ENCODE measurements around the gene FER.

Gene FER

DNA sequence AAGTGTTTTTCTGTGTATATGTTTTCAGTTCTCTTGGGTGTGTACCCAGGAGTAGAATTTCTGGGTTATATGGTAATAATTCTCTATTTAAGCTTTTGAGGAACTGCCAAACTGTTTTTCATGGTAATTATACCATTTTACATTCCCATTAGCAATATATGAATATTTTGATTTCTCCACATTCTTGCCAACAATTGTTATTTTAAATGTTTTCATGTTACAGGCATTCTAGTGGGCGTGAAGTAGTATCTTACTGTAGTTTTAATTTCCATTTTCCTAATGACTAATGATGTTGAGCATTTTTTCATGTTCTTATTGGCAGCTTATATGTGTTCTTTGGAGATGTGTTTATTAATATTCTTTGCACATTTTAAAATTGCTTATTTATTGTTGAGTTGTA, 199.5 kb downstream of the FER start:
- H2AK5ac ChIP-seq (ENCODE audit: low read length), result no peak overlapping the region
- no CpG with 5 or more reads among the region's 1 CpG for whole genome bisulfite sequencing (ENCODE audit: extremely low coverage, insufficient coverage, low lambda C conversion rate)
- no peak overlapping the region for H3K9ac ChIP-seq (ENCODE audit: low read length)
- no peak overlapping the region for H2BK120ac ChIP-seq (ENCODE audit: low read depth, low read length)
- H3K27me3 ChIP-seq (ENCODE audit: insufficient read depth, low read length, poor library complexity), result no peaks in the 10 kb centered on the region
- H3K18ac ChIP-seq (ENCODE audit: low read length), result no peak overlapping the region
- no peak overlapping the region for H3K27ac ChIP-seq (ENCODE audit: low read depth, low read length)
- no peak overlapping the region for H2BK5ac ChIP-seq (ENCODE audit: low read length)
- no peaks in the 10 kb centered on the region for H3K36me3 ChIP-seq (ENCODE audit: control insufficient read depth, insufficient read depth, low read length)
- H3K4me2 ChIP-seq (ENCODE audit: low read length), result no peak overlapping the region
- no peak for DNase-seq
- H3K4me3 ChIP-seq (ENCODE audit: low read length), result no peak overlapping the region
- H3K79me2 ChIP-seq (ENCODE audit: control insufficient read depth, insufficient read depth, low read length), result no peaks in the 10 kb centered on the region
- H4K5ac ChIP-seq (ENCODE audit: low read length), result no peak overlapping the region
- no peak overlapping the region for H3K56ac ChIP-seq (ENCODE audit: low read length)
- no peak overlapping the region for H3K23ac ChIP-seq (ENCODE audit: low read length)
- H2BK15ac ChIP-seq (replicated peaks; ENCODE audit: low read depth), result no peak overlapping the region
- H4K8ac ChIP-seq (ENCODE audit: low read depth, low read length), result no peak overlapping the region
- H3K4me1 ChIP-seq (ENCODE audit: control insufficient read depth, low read depth, low read length), result no peaks in the 10 kb centered on the region
- no peak overlapping the region for H3K4ac ChIP-seq (ENCODE audit: low read depth, low read length)
- no peaks in the 10 kb centered on the region for H3K79me1 ChIP-seq (ENCODE audit: low read length)

DNA sequence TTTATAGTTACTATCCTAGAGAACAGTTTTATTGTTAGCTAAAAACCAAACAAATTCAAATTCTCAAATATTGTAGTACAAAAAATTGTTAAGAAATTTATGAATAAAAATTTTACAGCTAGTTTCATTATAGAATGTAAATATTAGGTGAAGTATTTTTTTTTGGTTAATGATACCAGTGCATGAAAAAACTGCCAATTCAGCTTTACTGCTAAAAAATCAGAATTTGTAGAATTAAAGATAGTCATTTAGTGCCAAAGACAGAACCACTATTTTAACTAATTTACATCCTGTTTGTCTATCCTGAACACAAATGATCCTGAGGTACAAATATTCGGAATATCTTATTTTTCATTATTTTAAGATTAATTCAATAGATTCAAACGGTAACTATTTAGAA, 202.6 kb downstream of the FER start:
- Histone ChIP-seq H2BK5ac (ENCODE audit: low read length) (no peak overlapping the region), H3K36me3 (ENCODE audit: control insufficient read depth, insufficient read depth, low read length) (no peaks in the 10 kb centered on the region), H4K8ac (ENCODE audit: low read depth, low read length) (no peak overlapping the region), H3K4me3 (ENCODE audit: low read length) (no peak overlapping the region), H3K18ac (ENCODE audit: low read length) (no peak overlapping the region), H2BK15ac (replicated peaks; ENCODE audit: low read depth) (no peak overlapping the region), H3K23ac (ENCODE audit: low read length) (no peak overlapping the region), H2BK120ac (ENCODE audit: low read depth, low read length) (no peak overlapping the region), H3K9ac (ENCODE audit: low read length) (no peak overlapping the region), H4K5ac (ENCODE audit: low read length) (no peak overlapping the region), H3K4me1 (ENCODE audit: control insufficient read depth, low read depth, low read length) (no peaks in the 10 kb centered on the region), H3K79me2 (ENCODE audit: control insufficient read depth, insufficient read depth, low read length) (no peaks in the 10 kb centered on the region), H3K27ac (ENCODE audit: low read depth, low read length) (no peak overlapping the region), H2AK5ac (ENCODE audit: low read length) (no peak overlapping the region), H3K79me1 (ENCODE audit: low read length) (no peaks in the 10 kb centered on the region), H3K56ac (ENCODE audit: low read length) (no peak overlapping the region), H3K27me3 (ENCODE audit: insufficient read depth, low read length, poor library complexity) (no peaks in the 10 kb centered on the region), H3K4me2 (ENCODE audit: low read length) (no peak overlapping the region), H3K4ac (ENCODE audit: low read depth, low read length) (no peak overlapping the region)
- WGBS (ENCODE audit: extremely low coverage, insufficient coverage, low lambda C conversion rate), result no CpG with 5 or more reads among the region's 2 CpGs
- DNase-seq, result no peak

DNA sequence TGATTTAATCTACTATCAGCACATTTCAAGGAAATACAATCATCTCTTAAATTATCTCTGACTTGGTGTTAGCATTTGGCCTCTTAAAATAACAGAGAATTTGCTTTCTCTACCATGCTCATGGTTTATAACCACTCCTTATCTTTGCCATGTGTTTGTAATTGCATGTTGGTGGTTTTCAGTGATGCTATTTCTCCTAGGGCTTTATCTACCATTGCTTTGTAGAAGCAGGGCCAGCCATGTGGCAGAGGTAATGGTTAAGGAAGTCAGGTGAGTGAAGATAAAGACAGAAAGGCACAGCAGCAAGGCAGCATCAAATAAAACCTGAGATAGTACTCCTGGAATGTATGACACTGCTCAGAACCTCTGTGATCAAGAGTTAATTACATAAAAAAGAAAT, 206.2 kb downstream of the FER start:
- Histone ChIP-seq H3K79me1 (ENCODE audit: low read length) (no peaks in the 10 kb centered on the region), H2AK5ac (ENCODE audit: low read length) (no peak overlapping the region), H3K4me2 (ENCODE audit: low read length) (no peak overlapping the region), H3K56ac (ENCODE audit: low read length) (no peak overlapping the region), H3K4me1 (ENCODE audit: control insufficient read depth, low read depth, low read length) (no peaks in the 10 kb centered on the region), H3K27ac (ENCODE audit: low read depth, low read length) (no peak overlapping the region), H3K79me2 (ENCODE audit: control insufficient read depth, insufficient read depth, low read length) (no peaks in the 10 kb centered on the region), H3K4me3 (ENCODE audit: low read length) (no peak overlapping the region), H3K23ac (ENCODE audit: low read length) (no peak overlapping the region), H3K9ac (ENCODE audit: low read length) (no peak overlapping the region), H2BK120ac (ENCODE audit: low read depth, low read length) (no peak overlapping the region), H4K5ac (ENCODE audit: low read length) (no peak overlapping the region), H3K4ac (ENCODE audit: low read depth, low read length) (no peak overlapping the region), H2BK15ac (replicated peaks; ENCODE audit: low read depth) (no peak overlapping the region), H3K27me3 (ENCODE audit: insufficient read depth, low read length, poor library complexity) (no peaks in the 10 kb centered on the region), H2BK5ac (ENCODE audit: low read length) (no peak overlapping the region), H3K36me3 (ENCODE audit: control insufficient read depth, insufficient read depth, low read length) (no peaks in the 10 kb centered on the region), H4K8ac (ENCODE audit: low read depth, low read length) (no peak overlapping the region), H3K18ac (ENCODE audit: low read length) (no peak overlapping the region)
- DNase-seq, result peak; percentile 79

GRCh38 chr5:108957333-108957732, 209.6 kb downstream of the FER start:
- Histone ChIP-seq H3K9ac (ENCODE audit: low read length) (no peak overlapping the region), H3K4me2 (ENCODE audit: low read length) (no peak overlapping the region), H4K5ac (ENCODE audit: low read length) (no peak overlapping the region), H3K36me3 (ENCODE audit: control insufficient read depth, insufficient read depth, low read length) (no peaks in the 10 kb centered on the region), H3K27ac (ENCODE audit: low read depth, low read length) (no peak overlapping the region), H2AK5ac (ENCODE audit: low read length) (no peak overlapping the region), H3K4me3 (ENCODE audit: low read length) (no peak overlapping the region), H2BK15ac (replicated peaks; ENCODE audit: low read depth) (no peak overlapping the region), H3K23ac (ENCODE audit: low read length) (no peak overlapping the region), H3K79me2 (ENCODE audit: control insufficient read depth, insufficient read depth, low read length) (no peaks in the 10 kb centered on the region), H3K4ac (ENCODE audit: low read depth, low read length) (no peak overlapping the region), H3K27me3 (ENCODE audit: insufficient read depth, low read length, poor library complexity) (no peaks in the 10 kb centered on the region), H2BK120ac (ENCODE audit: low read depth, low read length) (no peak overlapping the region), H2BK5ac (ENCODE audit: low read length) (no peak overlapping the region), H3K79me1 (ENCODE audit: low read length) (no peaks in the 10 kb centered on the region), H3K4me1 (ENCODE audit: control insufficient read depth, low read depth, low read length) (no peaks in the 10 kb centered on the region), H3K18ac (ENCODE audit: low read length) (no peak overlapping the region), H3K56ac (ENCODE audit: low read length) (no peak overlapping the region), H4K8ac (ENCODE audit: low read depth, low read length) (no peak overlapping the region)
- no peak for DNase-seq

DNA sequence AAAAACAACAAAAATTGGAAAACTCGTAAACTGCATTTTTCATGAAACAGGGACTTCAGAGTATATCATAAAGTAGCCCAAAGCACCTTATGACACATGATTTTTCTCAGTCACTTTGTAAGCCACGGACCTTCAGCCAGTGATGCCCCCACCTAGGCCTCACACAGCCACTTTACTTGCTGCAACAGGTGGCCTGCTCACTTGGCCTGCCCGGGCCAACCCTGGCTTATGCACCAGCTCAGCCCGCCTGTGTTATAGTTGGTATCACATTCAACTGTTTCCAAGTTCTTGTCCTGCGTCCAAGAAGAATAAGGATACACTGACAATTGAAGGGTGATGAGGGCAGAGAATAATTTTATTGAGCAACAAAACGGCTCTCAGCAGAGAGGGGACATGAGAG, 219.2 kb downstream of the FER start:
- Histone ChIP-seq H3K4ac (ENCODE audit: low read depth, low read length) (no peak overlapping the region), H3K4me3 (ENCODE audit: low read length) (no peak overlapping the region), H4K5ac (ENCODE audit: low read length) (no peak overlapping the region), H3K27ac (ENCODE audit: low read depth, low read length) (no peak overlapping the region), H3K18ac (ENCODE audit: low read length) (no peak overlapping the region), H3K56ac (ENCODE audit: low read length) (no peak overlapping the region), H3K79me1 (ENCODE audit: low read length) (no peaks in the 10 kb centered on the region), H2BK5ac (ENCODE audit: low read length) (no peak overlapping the region), H2BK15ac (replicated peaks; ENCODE audit: low read depth) (no peak overlapping the region), H2BK120ac (ENCODE audit: low read depth, low read length) (no peak overlapping the region), H3K4me1 (ENCODE audit: control insufficient read depth, low read depth, low read length) (no peaks in the 10 kb centered on the region), H3K9ac (ENCODE audit: low read length) (no peak overlapping the region), H4K8ac (ENCODE audit: low read depth, low read length) (no peak overlapping the region), H3K36me3 (ENCODE audit: control insufficient read depth, insufficient read depth, low read length) (no peaks in the 10 kb centered on the region), H3K23ac (ENCODE audit: low read length) (no peak overlapping the region), H3K79me2 (ENCODE audit: control insufficient read depth, insufficient read depth, low read length) (no peaks in the 10 kb centered on the region), H2AK5ac (ENCODE audit: low read length) (no peak overlapping the region), H3K4me2 (ENCODE audit: low read length) (no peak overlapping the region), H3K27me3 (ENCODE audit: insufficient read depth, low read length, poor library complexity) (no peaks in the 10 kb centered on the region)
- DNase-seq, result peak; percentile 1
- WGBS (ENCODE audit: extremely low coverage, insufficient coverage, low lambda C conversion rate), result no CpG with 5 or more reads among the region's 6 CpGs

GRCh38 chr5:108974594-108974993, 226.9 kb downstream of the FER start:
- Histone ChIP-seq H2BK5ac (ENCODE audit: low read length) (no peak overlapping the region), H3K18ac (ENCODE audit: low read length) (no peak overlapping the region), H3K27ac (ENCODE audit: low read depth, low read length) (no peak overlapping the region), H3K79me1 (ENCODE audit: low read length) (no peaks in the 10 kb centered on the region), H3K4me1 (ENCODE audit: control insufficient read depth, low read depth, low read length) (no peaks in the 10 kb centered on the region), H4K8ac (ENCODE audit: low read depth, low read length) (no peak overlapping the region), H3K36me3 (ENCODE audit: control insufficient read depth, insufficient read depth, low read length) (no peaks in the 10 kb centered on the region), H2BK15ac (replicated peaks; ENCODE audit: low read depth) (no peak overlapping the region), H3K4ac (ENCODE audit: low read depth, low read length) (no peak overlapping the region), H3K56ac (ENCODE audit: low read length) (no peak overlapping the region), H3K27me3 (ENCODE audit: insufficient read depth, low read length, poor library complexity) (no peaks in the 10 kb centered on the region), H2AK5ac (ENCODE audit: low read length) (no peak overlapping the region), H3K9ac (ENCODE audit: low read length) (no peak overlapping the region), H3K4me2 (ENCODE audit: low read length) (no peak overlapping the region), H4K5ac (ENCODE audit: low read length) (no peak overlapping the region), H2BK120ac (ENCODE audit: low read depth, low read length) (no peak overlapping the region), H3K4me3 (ENCODE audit: low read length) (no peak overlapping the region), H3K23ac (ENCODE audit: low read length) (no peak overlapping the region), H3K79me2 (ENCODE audit: control insufficient read depth, insufficient read depth, low read length) (no peaks in the 10 kb centered on the region)
- DNase-seq, result no peak
- WGBS (ENCODE audit: extremely low coverage, insufficient coverage, low lambda C conversion rate), result no CpG with 5 or more reads among the region's 1 CpG

All from mesendoderm (in vitro differentiated cells).